Measurements from ENCODE around the gene DBF4B. TPM values are rescaled to one million over a fixed set of nuclear protein-coding genes. Genes with fewer than 3 reads are reported as not detected.

DBF4B gene
- total RNA-seq, 1 experiment from 2014 or later = 24.7 TPM

GRCh38 chr17:44769230-44769629, 60.8 kb downstream of the DBF4B start:
- Histone ChIP-seq H3K27ac (ENCODE audit: insufficient read length, low read depth, low read length) (no peak overlapping the region), H4K5ac (ENCODE audit: insufficient read length, low read depth, low read length) (no peak overlapping the region), H4K8ac (replicated peaks; ENCODE audit: insufficient read length, low read depth, low read length) (no peak overlapping the region), H3K4me1 (ENCODE audit: insufficient read depth, low read length) (no peaks in the 10 kb centered on the region), H3K27me3 (ENCODE audit: insufficient read depth, low read length) (no peaks in the 10 kb centered on the region), H3T11ph (ENCODE audit: low read length) (no peak overlapping the region), H2BK20ac (ENCODE audit: low read depth, low read length, poor library complexity, severe bottlenecking) (no peak overlapping the region), H2AFZ (ENCODE audit: low read length) (no peak overlapping the region), H2AK5ac (ENCODE audit: insufficient read length, low read length) (no peak overlapping the region), H2BK12ac (ENCODE audit: insufficient read length, low read depth, low read length) (no peak overlapping the region), H3K18ac (ENCODE audit: insufficient read length, low read depth, low read length) (no peak overlapping the region), H4K91ac (ENCODE audit: insufficient read length, low read depth, low read length) (no peak overlapping the region), H4K20me1 (ENCODE audit: control insufficient read depth, insufficient read depth, insufficient read length) (no peaks in the 10 kb centered on the region), H2BK15ac (ENCODE audit: low read depth, low read length) (no peak overlapping the region), H3K9ac (ENCODE audit: extremely low read depth, insufficient read length, low read length) (no peak overlapping the region), H3K56ac (ENCODE audit: insufficient read length, low read depth, low read length) (no peak overlapping the region), H3K79me1 (ENCODE audit: insufficient read depth, low read depth, low read length, poor library complexity, severe bottlenecking) (no peaks in the 10 kb centered on the region), H3K23me2 (ENCODE audit: insufficient read length, low read depth, low read length, poor library complexity, severe bottlenecking) (no peaks in the 10 kb centered on the region), H3K9me3 (ENCODE audit: control insufficient read depth, low read depth, low read length) (no peaks in the 10 kb centered on the region), H3K23ac (ENCODE audit: insufficient read length, low read depth, low read length) (no peak overlapping the region), H3K14ac (ENCODE audit: insufficient read depth, low read length) (no peak overlapping the region), H3K4ac (ENCODE audit: low read depth, low read length) (no peak overlapping the region), H3K4me2 (ENCODE audit: insufficient read depth, insufficient read length, low read length) (no peak overlapping the region), H2BK5ac (ENCODE audit: insufficient read length, low read length) (no peak overlapping the region), H2BK120ac (ENCODE audit: low read depth, low read length, poor library complexity, severe bottlenecking) (no peak overlapping the region), H3K79me2 (ENCODE audit: insufficient read depth, low read length) (no peaks in the 10 kb centered on the region)
- Mint-ChIP-seq H3K4me3 (no peak overlapping the region), H3K36me3 (ENCODE audit: insufficient read depth in 1 of 3, low read depth in 3 of 3) (no peaks in the 10 kb centered on the region), H3K27ac (no peak overlapping the region), H3K9me3 (no peaks in the 10 kb centered on the region), H3K27me3 (ENCODE audit: low read depth) (peaks cover 33% of the 10 kb centered on the region), H3K4me1 (peaks cover 15 to 24% of the 10 kb centered on the region in 2 experiments)
- DNase-seq = no peak
- no CpG with 5 or more reads among the region's 6 CpGs for WGBS (ENCODE audit: extremely low coverage, insufficient read length, low lambda C conversion rate)
- no peak for TF ChIP-seq CTCF (conservative IDR thresholded peaks at IDR 0.05)

Measured in H9 (cell line).